Naive thymus-derived CD4-positive, alpha-beta T cell (primary cell): ENCODE measurements around the gene ASB8. TPM values are rescaled to one million over a fixed set of nuclear protein-coding genes. Genes with fewer than 3 reads are reported as not detected.

ENCODE experiments used
- ATAC-seq: fragments of 150-1000 bp; cut with Tn5 transposase; 2 replicates; pipeline ENCODE4 v1.10.0; 2021; ENCODE audit warnings: mild to moderate bottlenecking, moderate library complexity
- CTCF ChIA-PET: fragments of 350-600 bp; sonication (Branson Sonifier 250); formaldehyde crosslinking; loops from one replicate; lab custom pipeline; 2021; ENCODE audit warnings: antibody characterized with exemption; lab: Charles Lee
- POLR2A ChIA-PET: fragments of 350-600 bp; sonication (Branson Sonifier 250); formaldehyde crosslinking; loops from one replicate; lab custom pipeline; 2021; ENCODE audit warnings: antibody characterized with exemption, inconsistent platforms; lab: Charles Lee
- DNase-seq, 9 donors: peaks; one replicate each; pipeline versions ENCODE4 v3.0.0 to v3.0.0-alpha.2; 2020 to 2022; ENCODE audit warnings: mixed read lengths in 1 of 9
- H3K27ac ChIP-seq: one replicate; pipeline ENCODE4 v1.7.0; 2013; ENCODE audit warnings: mild to moderate bottlenecking, low read depth, low read length, moderate library complexity
- H3K27me3 ChIP-seq, 2 donors: one replicate each; pipeline ENCODE4 v1.7.0; 2013; ENCODE audit warnings: low read length in 2 of 2, mild to moderate bottlenecking in 2 of 2, moderate library complexity in 2 of 2; ENCODE audit not compliant: control insufficient read depth in 2 of 2, insufficient read depth in 2 of 2
- H3K36me3 ChIP-seq, 3 experiments: 1 replicate in 2 of 3; 2 replicates in 1 of 3; pipeline ENCODE4 v1.7.0; 2013; ENCODE audit warnings: low read length in 3 of 3, mild to moderate bottlenecking in 3 of 3, moderate library complexity in 1 of 3; ENCODE audit not compliant: insufficient read depth in 3 of 3, control insufficient read depth in 2 of 3
- H3K4me1 ChIP-seq, 2 donors: one replicate each; pipeline ENCODE4 v1.7.0; 2013; ENCODE audit warnings: low read length in 2 of 2, mild to moderate bottlenecking in 2 of 2, moderate library complexity in 1 of 2; ENCODE audit not compliant: control insufficient read depth in 2 of 2, insufficient read depth in 2 of 2
- H3K4me3 ChIP-seq: 2 replicates; pipeline ENCODE4 v1.7.0; 2013; ENCODE audit warnings: mild to moderate bottlenecking, low read length
- H3K9me3 ChIP-seq, 3 experiments: 1 replicate in 2 of 3; 2 replicates in 1 of 3; pipeline ENCODE4 v1.7.0; 2013; ENCODE audit warnings: low read length in 3 of 3; ENCODE audit not compliant: control insufficient read depth in 2 of 3
- H3K27ac Mint-ChIP-seq, 9 donors: one replicate each; pipeline ENCODE4 v1.8.0; 2020 to 2022; ENCODE audit warnings: mixed read lengths in 9 of 9, mild to moderate bottlenecking in 8 of 9, moderate library complexity in 5 of 9, inconsistent platforms in 2 of 9
- H3K27me3 Mint-ChIP-seq, 5 donors: one replicate each; pipeline ENCODE4 v1.8.0; 2021 to 2022; ENCODE audit warnings: mixed read lengths in 5 of 5, mild to moderate bottlenecking in 1 of 5
- H3K36me3 Mint-ChIP-seq, 5 donors: one replicate each; pipeline ENCODE4 v1.8.0; 2020 to 2022; ENCODE audit warnings: mixed read lengths in 5 of 5, mild to moderate bottlenecking in 3 of 5, inconsistent platforms in 1 of 5
- H3K4me1 Mint-ChIP-seq, 7 donors: one replicate each; pipeline ENCODE4 v1.8.0; 2020 to 2022; ENCODE audit warnings: mixed read lengths in 7 of 7, mild to moderate bottlenecking in 3 of 7, inconsistent platforms in 1 of 7
- H3K4me3 Mint-ChIP-seq, 10 donors: one replicate each; pipeline ENCODE4 v1.8.0; 2020 to 2022; ENCODE audit warnings: mild to moderate bottlenecking in 10 of 10, mixed read lengths in 10 of 10, moderate library complexity in 6 of 10, inconsistent platforms in 2 of 10
- H3K9me3 Mint-ChIP-seq, 11 donors: one replicate each; pipeline ENCODE4 v1.8.0; 2020 to 2022; ENCODE audit warnings: mixed read lengths in 11 of 11, mild to moderate bottlenecking in 4 of 11, inconsistent platforms in 1 of 11, moderate library complexity in 1 of 11
- intact Hi-C, 2 donors: fragments of 100-400 bp; cut with micrococcal nuclease; formaldehyde crosslinking; loops; one replicate each; pipeline ENCODE4 v1.15.1; 2023
- polyA plus RNA-seq, 2 donors: library from polyadenylated mRNA; unstranded; fragments of 300-500 nt; fragmentation: Illumina TruSeq; gene quantifications; one replicate each; pipeline ENCODE4 v1.2.3, GENCODE V29; 2021
- total RNA-seq, 6 experiments: library from RNA in 5 of 6; stranded (reverse) in 5 of 6; gene quantifications; 1 replicate in 5 of 6; 2 replicates in 1 of 6; pipeline ENCODE4 v1.2.3 and lab custom pipeline; 2021 to 2026

ASB8 gene
- total and polyA plus RNA-seq, 7 experiments from 2014 or later = 42.9 to 93.5 (median 68.7) TPM

DNA sequence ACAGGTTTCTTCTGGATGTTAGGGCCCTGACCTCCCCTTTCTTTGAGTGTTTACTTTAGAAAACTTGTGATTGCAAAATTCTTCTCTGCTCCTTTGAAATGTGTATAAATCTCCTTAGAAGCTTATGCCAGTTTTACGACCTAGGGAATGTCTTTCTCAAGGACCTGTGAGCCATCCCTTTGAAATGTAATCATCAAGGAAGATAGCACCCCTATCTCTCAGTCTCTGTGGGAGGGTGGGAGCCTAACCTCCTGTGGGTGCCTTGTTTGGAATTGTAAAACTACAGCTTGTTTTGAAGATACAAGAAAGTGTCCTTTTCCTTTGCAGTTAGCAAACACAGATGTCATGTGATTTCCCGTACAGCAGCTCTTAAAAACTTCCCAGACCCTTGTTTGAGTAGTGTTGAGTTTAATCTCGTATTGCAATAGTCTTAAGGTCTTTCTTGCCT, 42.5 kb upstream of the ASB8 start:
- peak overlapping the region; percentile 89 for H3K4me3 ChIP-seq
- POLR2A ChIA-PET = interaction anchor here (0.9 to 4.6 kb wide), 23 partner anchors 12 to 652 kb away, joined by 3 to 56 read pairs (median 5); partner anchors contain the start of genes ASB8, CCDC184, CCNT1 and DDX23
- intact Hi-C loops = loop anchor here (1.0 to 5.0 kb wide), 6 partner anchors 8 to 758 kb away; partner anchors contain the start of genes ARF3 (in 1 of the 2), KANSL2 (in 1 of the 2) and TMEM106C (in 1 of the 2)

DNA sequence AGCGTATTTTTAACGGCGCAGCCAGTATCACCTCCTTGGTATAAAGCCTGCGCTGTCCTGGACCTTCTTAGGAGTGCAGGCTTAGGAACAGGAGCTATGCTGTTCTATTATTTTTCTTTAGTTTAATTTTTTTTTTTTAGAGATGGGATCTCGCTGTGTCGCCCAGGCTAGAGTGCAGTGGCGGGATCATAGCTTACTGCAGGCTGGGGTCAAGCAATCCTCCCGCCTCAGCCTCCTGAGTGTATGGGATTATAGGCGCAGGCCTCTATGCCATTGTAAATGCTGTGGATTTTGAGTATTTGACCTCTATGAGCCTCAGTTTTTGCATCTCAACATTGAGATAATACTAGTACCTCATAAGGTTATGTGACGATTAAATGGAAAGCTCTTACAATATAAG, 41.7 kb upstream of the ASB8 start:
- Histone ChIP-seq H3K4me3 (peak overlapping the region; percentile 89), H3K9me3 (peaks cover 0 to 16% (median 3%) of the 10 kb centered on the region in 3 experiments), H3K27ac (peak overlapping the region; percentile 98), H3K4me1 (peaks cover 28% of the 10 kb centered on the region in 2 donors), H3K27me3 (no peaks in the 10 kb centered on the region), H3K36me3 (peaks cover 0 to 7% (median 0%) of the 10 kb centered on the region in 3 experiments)
- Mint-ChIP-seq H3K4me3 (peak overlapping the region; percentile 83 to 96 (median 92)), H3K4me1 (peaks cover 31 to 60% (median 53%) of the 10 kb centered on the region in 7 donors), H3K27ac (peak overlapping the region; percentile 94 to 99 (median 96)), H3K9me3 (peaks cover 6 to 34% (median 27%) of the 10 kb centered on the region in 11 donors), H3K36me3 (peaks cover 15 to 40% (median 32%) of the 10 kb centered on the region in 5 donors), H3K27me3 (peaks cover 0 to 20% (median 0%) of the 10 kb centered on the region in 5 donors)
- ChIA-PET POLR2A (interaction anchor here (0.6 to 4.6 kb wide), 28 partner anchors 9 to 1120 kb away, joined by 3 to 56 read pairs (median 5); partner anchors contain the start of genes ASB8, CCDC184, CCNT1 and DDX23), CTCF (interaction anchor here (1.1 to 4.7 kb wide), 5 partner anchors 11 to 161 kb away, joined by 3 to 33 read pairs (median 6); partner anchors contain the start of gene CCDC184)
- DNase-seq (peak in 1 of 9 donors; percentile 26), ATAC-seq (no peak)
- intact Hi-C loops = loop anchor here (1.0 to 5.0 kb wide), 13 partner anchors 8 to 758 kb away; partner anchors contain the start of genes ASB8 (in 2 of the 2), CCDC184 (in 2 of the 2), CCNT1 (in 2 of the 2) and ZNF641 (in 2 of the 2)

More for the DNA sequence above, 42.5 kb upstream of the ASB8 start:
- Mint-ChIP-seq H3K4me3 (peak overlapping the region; percentile 83 to 96 (median 92)), H3K27ac (peak overlapping the region; percentile 94 to 99 (median 96)), H3K36me3 (peaks cover 20 to 48% (median 40%) of the 10 kb centered on the region in 5 donors), H3K4me1 (peaks cover 31 to 68% (median 53%) of the 10 kb centered on the region in 7 donors), H3K9me3 (peaks cover 11 to 42% (median 34%) of the 10 kb centered on the region in 11 donors), H3K27me3 (peaks cover 0 to 12% (median 0%) of the 10 kb centered on the region in 5 donors)
- peaks cover 28% of the 10 kb centered on the region in 2 donors for H3K4me1 ChIP-seq
- H3K27ac ChIP-seq = peak overlapping the region; percentile 98
- DNase-seq (peak in 6 of 9 donors; percentile 30 to 58 (median 45)), ATAC-seq (no peak)
- H3K27me3 ChIP-seq = no peaks in the 10 kb centered on the region
- CTCF ChIA-PET = interaction anchor here (0.7 to 4.7 kb wide), 6 partner anchors 12 to 418 kb away, joined by 3 to 33 read pairs (median 6); partner anchors contain the start of gene CCDC184
- peaks cover 0 to 13% (median 4%) of the 10 kb centered on the region in 3 experiments for H3K36me3 ChIP-seq
- H3K9me3 ChIP-seq = peaks cover 0 to 20% (median 4%) of the 10 kb centered on the region in 3 experiments

DNA sequence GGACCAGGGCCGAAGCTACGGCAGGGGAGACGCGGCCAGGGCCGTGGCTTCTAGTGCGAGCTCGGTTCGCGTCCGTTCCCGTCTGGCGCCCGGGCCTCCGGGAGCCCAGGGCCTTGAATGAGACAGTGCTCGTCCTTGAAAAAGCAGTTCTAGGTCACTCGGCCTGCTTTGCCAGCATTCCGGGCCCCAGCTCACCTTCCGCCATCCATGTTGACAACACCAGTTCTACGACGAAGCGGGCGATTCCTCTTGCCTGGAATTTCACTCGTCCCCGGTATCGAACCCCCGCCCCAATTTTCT, 41.3 kb upstream of the ASB8 start:
- peak overlapping the region; percentile 83 to 96 (median 92) for H3K4me3 Mint-ChIP-seq
- Histone ChIP-seq H3K27me3 (no peaks in the 10 kb centered on the region), H3K9me3 (peaks cover 0 to 13% (median 0%) of the 10 kb centered on the region in 3 experiments), H3K4me3 (peak overlapping the region; percentile 89), H3K36me3 (peaks cover 0 to 7% (median 0%) of the 10 kb centered on the region in 3 experiments), H3K4me1 (peaks cover 28% of the 10 kb centered on the region in 2 donors), H3K27ac (peak overlapping the region; percentile 98)
- DNase-seq (peak in 1 of 9 donors; percentile 41), ATAC-seq (peak; percentile 17)
- peak overlapping the region; percentile 94 to 99 (median 96) for H3K27ac Mint-ChIP-seq
- ChIA-PET CTCF (interaction anchor here (1.1 to 4.7 kb wide), 6 partner anchors 10 to 236 kb away, joined by 3 to 33 read pairs (median 5); partner anchors contain the start of genes CCDC184 and TMEM106C), POLR2A (interaction anchor here (0.6 to 4.6 kb wide), 22 partner anchors 9 to 1120 kb away, joined by 3 to 56 read pairs (median 6); partner anchors contain the start of genes ASB8, CCDC184, KANSL2 and RPAP3)
- peaks cover 15 to 36% (median 30%) of the 10 kb centered on the region in 5 donors for H3K36me3 Mint-ChIP-seq
- peaks cover 0 to 23% (median 0%) of the 10 kb centered on the region in 5 donors for H3K27me3 Mint-ChIP-seq
- H3K4me1 Mint-ChIP-seq = peaks cover 31 to 58% (median 53%) of the 10 kb centered on the region in 7 donors
- H3K9me3 Mint-ChIP-seq = peaks cover 6 to 31% (median 25%) of the 10 kb centered on the region in 11 donors
- intact Hi-C loops = loop anchor here (1.0 to 5.0 kb wide), 11 partner anchors 15 to 759 kb away; partner anchors contain the start of genes ASB8 (in 2 of the 2), CCDC184 (in 2 of the 2), CCNT1 (in 2 of the 2) and ZNF641 (in 2 of the 2)

DNA sequence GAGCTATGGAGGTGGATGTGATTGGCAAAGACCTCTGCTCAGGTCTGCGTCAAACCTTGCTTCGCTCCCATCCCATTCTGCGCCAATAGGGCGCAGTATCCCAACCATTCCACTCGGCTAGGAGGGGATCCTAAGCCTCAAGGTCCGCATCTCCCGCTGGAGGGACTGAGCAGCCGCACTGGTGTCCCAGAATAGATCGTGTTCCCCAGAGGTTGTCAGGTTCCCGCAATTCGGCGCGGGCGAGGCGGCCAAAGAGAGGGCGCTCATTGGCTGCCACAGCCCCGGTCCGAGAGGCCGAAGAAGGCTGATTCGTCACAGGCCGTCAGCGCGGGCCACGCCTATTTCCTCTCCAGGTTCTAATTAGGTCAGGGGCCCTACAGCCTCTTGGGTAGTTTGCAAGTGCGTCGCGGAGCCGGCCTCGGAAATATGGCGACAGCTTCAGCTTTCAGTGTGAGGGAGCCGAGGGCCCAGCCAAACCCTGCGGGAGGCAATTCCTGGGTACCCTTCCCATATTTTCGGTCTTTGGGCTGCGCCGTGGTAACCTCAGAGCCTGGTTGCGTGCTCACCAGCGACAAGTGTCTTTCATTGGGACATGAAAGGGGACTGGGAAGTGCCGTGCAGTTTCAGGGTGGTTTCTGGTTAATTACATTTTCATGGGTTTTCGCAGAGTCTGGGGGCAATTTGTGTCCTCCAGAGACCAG, 40.8 kb upstream of the ASB8 start:
- CTCF ChIA-PET = interaction anchor here (1.0 to 4.7 kb wide), 7 partner anchors 10 to 235 kb away, joined by 3 to 33 read pairs (median 4); partner anchors contain the start of genes CCDC184 and TMEM106C
- Mint-ChIP-seq H3K36me3 (peaks cover 11 to 31% (median 25%) of the 10 kb centered on the region in 5 donors), H3K4me1 (peaks cover 31 to 53% (median 48%) of the 10 kb centered on the region in 7 donors), H3K4me3 (peak overlapping the region; percentile 83 to 96 (median 92)), H3K27me3 (peaks cover 0 to 28% (median 0%) of the 10 kb centered on the region in 5 donors), H3K27ac (peak overlapping the region; percentile 94 to 99 (median 96)), H3K9me3 (peaks cover 6 to 26% (median 20%) of the 10 kb centered on the region in 11 donors)
- Histone ChIP-seq H3K36me3 (peaks cover 0 to 7% (median 0%) of the 10 kb centered on the region in 3 experiments), H3K4me1 (peaks cover 28% of the 10 kb centered on the region in 2 donors), H3K27ac (peak overlapping the region; percentile 98), H3K9me3 (peaks cover 0 to 12% (median 0%) of the 10 kb centered on the region in 3 experiments), H3K4me3 (peak overlapping the region; percentile 89), H3K27me3 (no peaks in the 10 kb centered on the region)
- DNase-seq = peak; percentile 75 to 88 (median 86)
- POLR2A ChIA-PET = interaction anchor here (0.6 to 4.6 kb wide), 23 partner anchors 10 to 1119 kb away, joined by 3 to 56 read pairs (median 6); partner anchors contain the start of genes ASB8, CCDC184, KANSL2 and RPAP3
- ATAC-seq = peak; percentile 97
- intact Hi-C loops = loop anchor here (1.0 to 5.0 kb wide), 13 partner anchors 9 to 759 kb away; partner anchors contain the start of genes ASB8 (in 2 of the 2), CCDC184 (in 2 of the 2), CCNT1 (in 2 of the 2) and SENP1 (in 2 of the 2)

DNA sequence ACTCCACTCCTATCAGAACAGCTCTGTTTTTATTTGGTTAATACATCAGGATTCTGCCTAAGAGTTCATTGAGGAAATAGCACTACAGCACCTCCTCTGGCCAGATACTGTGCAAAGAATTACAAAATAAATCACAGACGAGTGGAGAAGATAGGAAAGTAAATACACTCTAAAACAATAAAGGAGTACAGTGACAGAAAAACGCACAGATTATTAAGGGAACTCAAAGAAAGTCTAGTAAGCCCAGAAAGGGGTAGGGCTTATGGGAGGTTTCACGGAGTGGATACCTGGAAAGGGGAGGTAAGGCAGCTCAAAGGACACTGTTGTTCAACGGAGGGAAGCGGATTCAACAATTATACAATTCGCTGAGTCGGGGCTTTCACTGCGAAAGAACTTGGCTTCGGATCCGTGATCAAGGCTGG, 40.2 kb upstream of the ASB8 start:
- H3K4me3 Mint-ChIP-seq = peak overlapping the region; percentile 83 to 96 (median 92)
- Histone ChIP-seq H3K9me3 (peaks cover 0 to 6% (median 0%) of the 10 kb centered on the region in 3 experiments), H3K4me1 (peaks cover 25 to 28% of the 10 kb centered on the region in 2 donors), H3K27ac (peak overlapping the region; percentile 98), H3K4me3 (peak overlapping the region; percentile 89), H3K27me3 (no peaks in the 10 kb centered on the region), H3K36me3 (peaks cover 0 to 7% (median 0%) of the 10 kb centered on the region in 3 experiments)
- H3K27ac Mint-ChIP-seq = peak overlapping the region; percentile 94 to 99 (median 96)
- peak in 8 of 9 donors; percentile 19 to 70 (median 61) for DNase-seq
- POLR2A ChIA-PET = interaction anchor here (0.6 to 4.6 kb wide), 16 partner anchors 9 to 484 kb away, joined by 3 to 56 read pairs (median 6); partner anchors contain the start of genes ASB8, CCDC184, KANSL2 and SENP1
- H3K36me3 Mint-ChIP-seq = peaks cover 5 to 25% (median 19%) of the 10 kb centered on the region in 5 donors
- ATAC-seq = peak; percentile 69
- H3K27me3 Mint-ChIP-seq = peaks cover 0 to 30% (median 0%) of the 10 kb centered on the region in 5 donors
- CTCF ChIA-PET = interaction anchor here (0.6 to 4.7 kb wide), 10 partner anchors 9 to 1038 kb away, joined by 3 to 33 read pairs (median 4); partner anchors contain the start of genes CCDC184 and TMEM106C
- H3K9me3 Mint-ChIP-seq = peaks cover 0 to 20% (median 15%) of the 10 kb centered on the region in 11 donors
- intact Hi-C loops = loop anchor here (1.0 to 5.0 kb wide), 5 partner anchors 8 to 760 kb away; partner anchors contain the start of genes ARF3 (in 1 of the 2), SENP1 (in 1 of the 2) and TMEM106C (in 1 of the 2)
- H3K4me1 Mint-ChIP-seq = peaks cover 31 to 47% (median 43%) of the 10 kb centered on the region in 7 donors
